Lung microvascular endothelial cell (primary cell): Measurements from ENCODE around the gene TANC1. TPM values are rescaled to one million over a fixed set of nuclear protein-coding genes. Genes with fewer than 3 reads are reported as not detected.
A peak's percentile ranks its signal among the peaks of the same experiment; 100 is the strongest.

Source experiments
- DNase-seq, 2 donors: peaks; one replicate each; pipeline versions ENCODE4 v3.0.0 to v3.0.0-alpha.2; 2010; ENCODE audit warnings: low read depth in 2 of 2
- total RNA-seq: library from RNA; depleted of rRNA; stranded (reverse); fragments of >200 nt; gene quantifications from 2 replicates; pipeline ENCODE4 v1.2.1, GENCODE V29; 2014

Gene TANC1
- total RNA-seq, 1 donor from 2014 or later, result 64.7 TPM

- no peak for DNase-seq
Measured at GRCh38 chr2:159214325-159214865, 246.0 kb downstream of the TANC1 start.

GRCh38 chr2:159215116-159215515 is 246.7 kb downstream of the TANC1 start:
- DNase-seq, result no peak

- DNase-seq, result no peak
Measured at GRCh38 chr2:159217676-159218075, 249.2 kb downstream of the TANC1 start.

GRCh38 chr2:159218389-159218788 is 249.9 kb downstream of the TANC1 start:
- DNase-seq, result no peak

GRCh38 chr2:159219394-159219998 is 251.1 kb downstream of the TANC1 start:
- DNase-seq, result no peak

- DNase-seq, result no peak
Measured at GRCh38 chr2:159224061-159224813, 255.8 kb downstream of the TANC1 start.

- DNase-seq, result peak in 1 of 2 donors; percentile 75
Measured at GRCh38 chr2:159225025-159226016, 256.9 kb downstream of the TANC1 start.

GRCh38 chr2:159226059-159226461 is 257.6 kb downstream of the TANC1 start:
- peak in 1 of 2 donors; percentile 81 for DNase-seq

GRCh38 chr2:159226608-159227385 is 258.4 kb downstream of the TANC1 start:
- no peak for DNase-seq

GRCh38 chr2:159227467-159227866 is 259.0 kb downstream of the TANC1 start:
- no peak for DNase-seq

- no peak for DNase-seq
Measured at GRCh38 chr2:159228081-159228581, 259.7 kb downstream of the TANC1 start.

- no peak for DNase-seq
Measured at GRCh38 chr2:159229476-159230144, 261.2 kb downstream of the TANC1 start.

- no peak for DNase-seq
Measured at GRCh38 chr2:159230145-159230877, 261.9 kb downstream of the TANC1 start.

- DNase-seq, result peak in 1 of 2 donors; percentile 50
Measured at GRCh38 chr2:159232456-159233170, 264.2 kb downstream of the TANC1 start.

- DNase-seq, result no peak
Measured at GRCh38 chr2:159234868-159235267, 266.4 kb downstream of the TANC1 start.

GRCh38 chr2:159243529-159243928 is 275.1 kb downstream of the TANC1 start:
- no peak for DNase-seq

- DNase-seq, result no peak
Measured at GRCh38 chr2:159246325-159246988, 278.0 kb downstream of the TANC1 start.
